KMS-11 (cell line): ENCODE data around the gene RBMS3.

Experiments
- H2AFZ ChIP-seq: fragments of 200-600 bp; sonication (generic); 2 replicates; pipeline ENCODE4 v1.6.1; 2016; ENCODE audit warnings: antibody characterized with exemption, mixed run types, low read depth
- H3K27ac ChIP-seq: fragments of 200-600 bp; sonication (generic); 2 replicates; pipeline ENCODE4 v1.6.1; 2016; ENCODE audit warnings: mild to moderate bottlenecking, mixed run types
- H3K27me3 ChIP-seq: fragments of 200-600 bp; sonication (generic); 2 replicates; pipeline ENCODE4 v1.6.1; 2017; ENCODE audit warnings: mild to moderate bottlenecking, low read depth, mixed run types, moderate library complexity; ENCODE audit not compliant: insufficient read depth
- H3K36me3 ChIP-seq: fragments of 200-600 bp; sonication (generic); 2 replicates; pipeline ENCODE4 v1.6.1; 2017; ENCODE audit warnings: mild to moderate bottlenecking, mixed run types; ENCODE audit not compliant: insufficient read depth
- H3K4me1 ChIP-seq: fragments of 200-600 bp; sonication (generic); 2 replicates; pipeline ENCODE4 v1.6.1; 2016; ENCODE audit warnings: mild to moderate bottlenecking, low read depth, mixed run types; ENCODE audit not compliant: poor library complexity, severe bottlenecking
- H3K4me2 ChIP-seq: fragments of 200-600 bp; sonication (generic); 2 replicates; pipeline ENCODE4 v1.7.0; 2016; ENCODE audit warnings: mild to moderate bottlenecking, mixed run types
- H3K4me3 ChIP-seq: fragments of 200-600 bp; sonication (generic); IDR thresholded peaks from 2 replicates; pipeline ENCODE4 v1.6.1; 2017; ENCODE audit warnings: low read depth, low read length, mixed read lengths; ENCODE audit not compliant: insufficient read depth
- H3K79me2 ChIP-seq: fragments of 200-600 bp; sonication (generic); 2 replicates; pipeline ENCODE4 v1.6.1; 2016; ENCODE audit warnings: low read depth, mixed run types; ENCODE audit not compliant: insufficient read depth
- H3K9ac ChIP-seq: fragments of 200-600 bp; sonication (generic); 2 replicates; pipeline ENCODE4 v1.6.1; 2016; ENCODE audit warnings: mild to moderate bottlenecking, mixed run types
- H4K20me1 ChIP-seq: fragments of 200-600 bp; sonication (generic); 2 replicates; pipeline ENCODE4 v1.6.1; 2016; ENCODE audit warnings: mild to moderate bottlenecking, mixed run types; ENCODE audit not compliant: insufficient read depth
- TF ChIP-seq, protein P1 (sequence below): fragments of 200-600 bp; sonication (generic); conservative IDR thresholded peaks from 2 replicates; pipeline ENCODE4 v1.6.1; 2017; ENCODE audit warnings: low read depth, mild to moderate bottlenecking, antibody characterized with exemption, low read length, moderate library complexity, mixed read lengths

RBMS3 gene

DNA sequence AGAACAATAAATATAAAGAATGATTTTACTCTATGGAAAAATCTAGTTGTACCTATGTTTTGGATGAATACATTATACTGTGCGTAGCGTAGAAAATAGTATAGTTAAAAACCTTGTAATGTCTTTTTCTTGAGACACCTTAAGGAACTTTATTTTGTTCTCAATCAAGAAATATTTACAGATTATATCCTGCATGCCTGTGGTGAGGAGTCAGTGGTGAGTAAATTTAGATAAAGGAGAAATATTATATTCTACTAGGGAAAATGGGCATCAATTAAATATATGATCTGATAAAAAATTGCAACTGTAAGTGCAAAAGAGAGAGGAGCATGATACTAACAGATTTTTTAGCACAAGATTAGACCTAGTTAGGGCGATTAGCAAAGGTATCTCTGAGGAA, 157.7 kb downstream of the RBMS3 start:
- no peaks in the 10 kb centered on the region for H4K20me1 ChIP-seq
- H2AFZ ChIP-seq, result no peak overlapping the region
- TF ChIP-seq, protein P1, sequence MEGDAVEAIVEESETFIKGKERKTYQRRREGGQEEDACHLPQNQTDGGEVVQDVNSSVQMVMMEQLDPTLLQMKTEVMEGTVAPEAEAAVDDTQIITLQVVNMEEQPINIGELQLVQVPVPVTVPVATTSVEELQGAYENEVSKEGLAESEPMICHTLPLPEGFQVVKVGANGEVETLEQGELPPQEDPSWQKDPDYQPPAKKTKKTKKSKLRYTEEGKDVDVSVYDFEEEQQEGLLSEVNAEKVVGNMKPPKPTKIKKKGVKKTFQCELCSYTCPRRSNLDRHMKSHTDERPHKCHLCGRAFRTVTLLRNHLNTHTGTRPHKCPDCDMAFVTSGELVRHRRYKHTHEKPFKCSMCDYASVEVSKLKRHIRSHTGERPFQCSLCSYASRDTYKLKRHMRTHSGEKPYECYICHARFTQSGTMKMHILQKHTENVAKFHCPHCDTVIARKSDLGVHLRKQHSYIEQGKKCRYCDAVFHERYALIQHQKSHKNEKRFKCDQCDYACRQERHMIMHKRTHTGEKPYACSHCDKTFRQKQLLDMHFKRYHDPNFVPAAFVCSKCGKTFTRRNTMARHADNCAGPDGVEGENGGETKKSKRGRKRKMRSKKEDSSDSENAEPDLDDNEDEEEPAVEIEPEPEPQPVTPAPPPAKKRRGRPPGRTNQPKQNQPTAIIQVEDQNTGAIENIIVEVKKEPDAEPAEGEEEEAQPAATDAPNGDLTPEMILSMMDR, result no peak
- no peaks in the 10 kb centered on the region for H3K36me3 ChIP-seq
- no peak overlapping the region for H3K27ac ChIP-seq
- H3K9ac ChIP-seq, result no peak overlapping the region
- no peak overlapping the region for H3K4me3 ChIP-seq
- no peak overlapping the region for H3K4me2 ChIP-seq
- no peaks in the 10 kb centered on the region for H3K79me2 ChIP-seq
- H3K27me3 ChIP-seq, result no peaks in the 10 kb centered on the region
- no peaks in the 10 kb centered on the region for H3K4me1 ChIP-seq

DNA sequence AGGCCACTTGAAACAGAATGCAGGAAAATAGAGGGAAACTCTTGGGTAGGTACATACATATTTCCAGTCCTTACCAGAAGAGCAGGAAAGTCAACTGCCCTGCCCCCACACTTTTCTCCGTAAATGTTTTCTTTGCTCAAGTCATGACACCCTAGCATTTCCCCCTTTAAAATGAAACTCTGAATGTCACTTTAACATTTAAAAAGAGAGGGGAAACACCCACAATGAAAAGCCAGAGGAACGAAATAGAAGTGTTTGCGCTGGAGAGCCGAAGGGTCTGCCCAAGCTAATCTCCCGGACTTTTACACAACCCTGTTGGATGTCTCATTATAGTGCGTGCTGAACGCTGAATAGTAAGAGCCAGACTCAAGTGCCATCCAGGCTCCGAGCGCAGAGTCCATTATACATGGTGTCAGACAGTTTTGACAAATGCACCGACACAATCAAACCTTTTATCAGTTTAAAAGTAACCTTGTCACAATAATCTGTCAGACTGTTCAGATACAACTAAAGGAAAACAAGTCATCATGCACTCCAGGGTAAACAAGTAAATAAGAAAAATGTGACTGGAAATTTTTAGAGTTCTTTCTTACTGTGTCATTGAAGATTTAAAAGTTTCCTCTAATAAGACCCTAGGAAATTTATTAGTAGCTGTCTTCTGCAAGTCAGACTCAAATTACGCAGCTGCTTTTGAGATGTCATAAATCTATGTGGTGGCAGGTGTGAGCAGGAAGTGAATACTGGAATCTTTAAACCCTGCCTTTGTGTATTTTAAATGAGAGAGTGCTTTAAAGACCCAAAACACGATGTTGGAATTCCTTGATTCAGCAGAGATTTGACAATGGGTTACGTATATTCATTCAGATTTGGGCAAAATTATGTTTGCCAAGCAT, 159.8 kb downstream of the RBMS3 start:
- Histone ChIP-seq H3K27me3 (no peaks in the 10 kb centered on the region), H3K4me3 (no peak overlapping the region), H4K20me1 (no peaks in the 10 kb centered on the region), H3K27ac (no peak overlapping the region), H2AFZ (no peak overlapping the region), H3K36me3 (no peaks in the 10 kb centered on the region), H3K9ac (no peak overlapping the region), H3K4me2 (no peak overlapping the region), H3K79me2 (no peaks in the 10 kb centered on the region), H3K4me1 (no peaks in the 10 kb centered on the region)
- TF ChIP-seq, protein P1, result no peak

DNA sequence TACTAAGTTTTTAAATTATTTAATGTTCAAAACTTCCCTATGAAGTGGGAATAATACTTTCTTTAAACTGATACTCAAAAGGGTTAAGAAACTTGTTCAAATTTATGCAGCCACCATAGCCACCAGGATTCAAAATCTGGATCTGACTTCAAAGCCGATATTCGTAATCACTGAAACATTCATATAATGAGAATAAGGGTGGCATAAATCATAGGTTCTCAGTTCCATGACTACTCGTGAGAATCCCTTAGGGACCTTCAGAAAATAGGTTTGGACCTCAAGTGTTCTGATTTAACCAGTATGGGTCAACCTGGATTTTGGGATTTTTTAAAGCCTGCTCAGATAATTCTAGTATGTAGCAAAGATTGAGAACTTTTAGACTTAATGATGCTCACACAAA, 160.6 kb downstream of the RBMS3 start:
- H2AFZ ChIP-seq, result no peak overlapping the region
- TF ChIP-seq, protein P1, result no peak

DNA sequence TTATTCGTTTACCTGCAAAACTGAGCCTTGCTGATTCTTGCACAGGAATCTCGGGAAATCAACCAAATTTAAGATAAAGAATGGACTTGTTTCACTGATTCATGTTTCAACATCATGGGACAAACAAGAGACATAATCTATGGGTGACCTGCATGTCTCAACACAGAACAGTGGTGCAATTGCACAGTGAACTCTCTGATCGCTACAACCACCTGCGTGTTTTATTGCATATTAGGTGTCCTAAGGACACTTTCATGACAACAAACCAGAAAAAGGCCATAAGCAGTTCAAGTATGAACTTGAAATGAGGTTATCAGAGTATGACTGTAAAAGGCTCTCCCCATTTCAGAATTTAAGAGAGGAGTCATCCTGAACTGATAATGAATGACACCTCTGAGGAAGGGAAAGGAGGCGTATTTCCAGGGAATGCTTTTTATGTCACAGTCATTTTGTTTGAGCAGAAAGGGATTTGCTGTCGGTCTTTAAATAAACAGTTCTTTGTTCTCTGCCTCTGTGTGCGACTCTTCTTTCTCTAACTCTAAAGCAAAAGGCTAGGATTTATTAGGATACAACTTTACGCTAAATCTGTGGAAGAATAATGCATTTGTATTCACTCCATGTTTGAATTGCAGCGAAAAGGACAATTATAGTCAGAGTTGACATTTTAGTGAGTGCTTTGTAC, 167.2 kb downstream of the RBMS3 start:
- Histone ChIP-seq H3K4me2 (no peak overlapping the region), H3K4me3 (no peak overlapping the region), H3K36me3 (no peaks in the 10 kb centered on the region), H3K9ac (no peak overlapping the region), H3K27me3 (no peaks in the 10 kb centered on the region), H4K20me1 (no peaks in the 10 kb centered on the region), H2AFZ (no peak overlapping the region), H3K4me1 (no peaks in the 10 kb centered on the region), H3K27ac (no peak overlapping the region), H3K79me2 (no peaks in the 10 kb centered on the region)
- TF ChIP-seq, protein P1, result no peak

More for the DNA sequence above, 160.6 kb downstream of the RBMS3 start:
- no peak overlapping the region for H3K4me3 ChIP-seq
- H3K79me2 ChIP-seq, result no peaks in the 10 kb centered on the region
- H3K4me2 ChIP-seq, result no peak overlapping the region
- H3K9ac ChIP-seq, result no peak overlapping the region
- H3K27me3 ChIP-seq, result no peaks in the 10 kb centered on the region
- no peaks in the 10 kb centered on the region for H3K36me3 ChIP-seq
- H3K27ac ChIP-seq, result no peak overlapping the region
- H3K4me1 ChIP-seq, result no peaks in the 10 kb centered on the region
- no peaks in the 10 kb centered on the region for H4K20me1 ChIP-seq
